HG03025 (cell line): Measurements from ENCODE around the gene WRAP73.
"Not testable (repeated sequence)": the region's sequence is repeated elsewhere in the genome, so short reads cannot be mapped to it uniquely, and the experiment has no call there.

ENCODE experiments used
- ATAC-seq: cut with Tn5 transposase; IDR thresholded peaks from one replicate; pipeline ENCODE4 v1.9.1; 2021; ENCODE audit warnings: mild to moderate bottlenecking, moderate library complexity; ENCODE audit not compliant: unreplicated experiment, low FRiP score

WRAP73 gene

GRCh38 chr1:3601743-3602142, 48.2 kb downstream of the WRAP73 start:
- no peak for ATAC-seq

GRCh38 chr1:3600354-3600753, 49.5 kb downstream of the WRAP73 start:
- no peak for ATAC-seq

- ATAC-seq = no peak
Measured at GRCh38 chr1:3599816-3600215, 50.1 kb downstream of the WRAP73 start.

GRCh38 chr1:3599286-3599811, 50.6 kb downstream of the WRAP73 start:
- ATAC-seq = no peak

GRCh38 chr1:3598522-3599285, 51.2 kb downstream of the WRAP73 start:
- ATAC-seq = no peak

GRCh38 chr1:3598051-3598491, 51.8 kb downstream of the WRAP73 start:
- no peak for ATAC-seq

GRCh38 chr1:3597599-3597964, 52.3 kb downstream of the WRAP73 start:
- ATAC-seq = no peak

GRCh38 chr1:3596663-3597598, 53.0 kb downstream of the WRAP73 start:
- ATAC-seq = no peak

GRCh38 chr1:3595949-3596348, 54.0 kb downstream of the WRAP73 start:
- ATAC-seq = no peak

GRCh38 chr1:3594706-3595377, 55.1 kb downstream of the WRAP73 start:
- ATAC-seq = no peak

GRCh38 chr1:3593745-3594144, 56.2 kb downstream of the WRAP73 start:
- no peak for ATAC-seq

- ATAC-seq = no peak
Measured at GRCh38 chr1:3593334-3593733, 56.6 kb downstream of the WRAP73 start.

GRCh38 chr1:3590951-3591865, 58.7 kb downstream of the WRAP73 start:
- ATAC-seq = no peak

GRCh38 chr1:3590139-3590763, 59.7 kb downstream of the WRAP73 start:
- no peak for ATAC-seq

GRCh38 chr1:3588395-3588794, 61.5 kb downstream of the WRAP73 start:
- ATAC-seq = no peak

- ATAC-seq = no peak
Measured at GRCh38 chr1:3586986-3587759, 62.7 kb downstream of the WRAP73 start.

- ATAC-seq = no peak
Measured at GRCh38 chr1:3585940-3586568, 63.8 kb downstream of the WRAP73 start.

- ATAC-seq = not testable (repeated sequence)
Measured at GRCh38 chr1:3585353-3585868, 64.5 kb downstream of the WRAP73 start.
